T-helper 2 cell treated with Interferon-gamma antibody and Interleukin-4, amounts not matched to agents 100 ng/mL and 5 ng/mL, for 36 hours (primary cell): ENCODE measurements around the gene KIF2B. TPM values are rescaled to one million over a fixed set of nuclear protein-coding genes. Genes with fewer than 3 reads are reported as not detected.
"Not testable (repeated sequence)": the region's sequence is repeated elsewhere in the genome, so short reads cannot be mapped to it uniquely, and the experiment has no call there.

Experiments
- intact Hi-C: fragments of 100-400 bp; cut with micrococcal nuclease; formaldehyde crosslinking; loops from one replicate; pipeline ENCODE4 v1.15.1; 2023
- total RNA-seq: library from RNA; stranded (reverse); gene quantifications from 2 replicates; pipeline ENCODE4 v1.2.3, GENCODE V29; 2022

KIF2B gene
- not detected in 2 replicates for total RNA-seq

GRCh38 chr17:53822764-53823163, at the start of gene KIF2B:
KIF2B (plus strand) TSS chr17:53822927; CDS start chr17:53823034, 107 bp downstream.
- intact Hi-C loops = no loop called here

GRCh38 chr17:53780320-53780719, 42.4 kb upstream of the KIF2B start:
- intact Hi-C loops = no loop called here

GRCh38 chr17:53791551-53791950, 31.2 kb upstream of the KIF2B start:
- intact Hi-C loops = no loop called here

GRCh38 chr17:53792451-53792850, 30.3 kb upstream of the KIF2B start:
- intact Hi-C loops = no loop called here

GRCh38 chr17:53792997-53793396, 29.7 kb upstream of the KIF2B start:
- intact Hi-C loops = no loop called here

- intact Hi-C loops = no loop called here
Measured at GRCh38 chr17:53794875-53795274, 27.9 kb upstream of the KIF2B start.

- intact Hi-C loops = no loop called here
Measured at GRCh38 chr17:53796642-53797041, 26.1 kb upstream of the KIF2B start.

GRCh38 chr17:53797501-53797900, 25.2 kb upstream of the KIF2B start:
- intact Hi-C loops = no loop called here

- intact Hi-C loops = no loop called here
Measured at GRCh38 chr17:53804437-53804836, 18.3 kb upstream of the KIF2B start.

GRCh38 chr17:53806473-53806872, 16.3 kb upstream of the KIF2B start:
- intact Hi-C loops = no loop called here

- intact Hi-C loops = no loop called here
Measured at GRCh38 chr17:53807286-53807685, 15.4 kb upstream of the KIF2B start.

- intact Hi-C loops = no loop called here
Measured at GRCh38 chr17:53818271-53818670, 4.5 kb upstream of the KIF2B start.

GRCh38 chr17:53818929-53819328, 3.8 kb upstream of the KIF2B start:
- intact Hi-C loops = no loop called here

- intact Hi-C loops = no loop called here
Measured at GRCh38 chr17:53819956-53820355, 2.8 kb upstream of the KIF2B start.

- intact Hi-C loops = no loop called here
Measured at GRCh38 chr17:53823341-53824050, 769 bp downstream of the KIF2B start.

GRCh38 chr17:53834771-53835170, 12.0 kb downstream of the KIF2B start:
- intact Hi-C loops = not testable (repeated sequence)

- intact Hi-C loops = no loop called here
Measured at GRCh38 chr17:53837131-53837530, 14.4 kb downstream of the KIF2B start.

GRCh38 chr17:53844491-53845107, 21.9 kb downstream of the KIF2B start:
- intact Hi-C loops = no loop called here

GRCh38 chr17:53871128-53871527, 48.4 kb downstream of the KIF2B start:
- intact Hi-C loops = not testable (repeated sequence)
